Stimulated activated naive CD8-positive, alpha-beta T cell treated with anti-CD3 and anti-CD28 coated beads, Interleukin-15, amount 100 ng/mL, for 72 hours (primary cell): ENCODE data around the gene ZFHX3.

Experiments
- ATAC-seq: fragments of 150-1000 bp; cut with Tn5 transposase; 2 replicates; pipeline ENCODE4 v1.10.0; 2021; ENCODE audit warnings: mild to moderate bottlenecking, moderate library complexity
- DNase-seq, 2 donors: peaks; one replicate each; pipeline ENCODE4 v3.0.0; 2021 to 2022
- H3K27ac Mint-ChIP-seq, 2 donors: one replicate each; pipeline ENCODE4 v1.8.0; 2022; ENCODE audit warnings: mild to moderate bottlenecking in 2 of 2, mixed read lengths in 2 of 2, moderate library complexity in 2 of 2
- H3K27me3 Mint-ChIP-seq: one replicate; pipeline ENCODE4 v1.8.0; 2022; ENCODE audit warnings: mixed read lengths
- H3K4me1 Mint-ChIP-seq: one replicate; pipeline ENCODE4 v1.8.0; 2022; ENCODE audit warnings: mild to moderate bottlenecking, mixed read lengths
- H3K4me3 Mint-ChIP-seq, 2 donors: one replicate each; pipeline ENCODE4 v1.8.0; 2022; ENCODE audit warnings: mild to moderate bottlenecking in 2 of 2, mixed read lengths in 2 of 2, moderate library complexity in 1 of 2
- H3K9me3 Mint-ChIP-seq, 2 donors: one replicate each; pipeline ENCODE4 v1.8.0; 2022; ENCODE audit warnings: mixed read lengths in 2 of 2

Gene ZFHX3

DNA sequence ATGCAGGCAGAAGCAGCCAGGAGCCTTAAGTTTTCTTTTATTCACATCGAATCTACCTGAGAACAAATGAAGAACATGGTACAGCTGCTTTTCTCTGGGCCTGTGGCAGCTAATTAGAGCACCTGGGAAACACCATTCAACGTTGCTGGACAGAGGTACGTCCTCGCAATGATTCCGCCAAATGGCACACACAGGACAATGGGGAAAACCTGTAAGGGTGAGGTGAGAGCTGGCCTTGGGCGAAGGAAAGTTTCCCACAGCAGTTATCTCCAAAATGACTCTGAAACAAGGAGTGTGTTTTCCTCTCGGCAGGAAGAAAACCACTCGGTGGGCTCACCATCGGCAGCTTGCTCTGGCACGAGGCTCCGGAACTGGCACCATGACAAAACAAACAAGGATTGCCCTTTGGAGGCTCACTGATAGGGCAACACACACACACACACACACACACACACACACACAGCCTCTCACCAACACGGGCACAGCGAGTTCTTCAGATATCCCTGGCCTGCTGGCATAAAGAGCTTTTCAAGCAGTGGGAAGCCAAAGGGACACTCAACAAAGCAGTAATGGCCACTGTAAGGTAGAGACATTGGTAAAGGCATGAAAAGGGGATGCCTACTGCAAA lies 73.7 kb downstream of the ZFHX3 start:
- no peak overlapping the region for H3K4me3 Mint-ChIP-seq
- no peak for ATAC-seq
- H3K4me1 Mint-ChIP-seq, result no peaks in the 10 kb centered on the region
- H3K9me3 Mint-ChIP-seq, result no peaks in the 10 kb centered on the region
- no peak overlapping the region for H3K27ac Mint-ChIP-seq
- DNase-seq, result no peak
- H3K27me3 Mint-ChIP-seq, result no peaks in the 10 kb centered on the region

DNA sequence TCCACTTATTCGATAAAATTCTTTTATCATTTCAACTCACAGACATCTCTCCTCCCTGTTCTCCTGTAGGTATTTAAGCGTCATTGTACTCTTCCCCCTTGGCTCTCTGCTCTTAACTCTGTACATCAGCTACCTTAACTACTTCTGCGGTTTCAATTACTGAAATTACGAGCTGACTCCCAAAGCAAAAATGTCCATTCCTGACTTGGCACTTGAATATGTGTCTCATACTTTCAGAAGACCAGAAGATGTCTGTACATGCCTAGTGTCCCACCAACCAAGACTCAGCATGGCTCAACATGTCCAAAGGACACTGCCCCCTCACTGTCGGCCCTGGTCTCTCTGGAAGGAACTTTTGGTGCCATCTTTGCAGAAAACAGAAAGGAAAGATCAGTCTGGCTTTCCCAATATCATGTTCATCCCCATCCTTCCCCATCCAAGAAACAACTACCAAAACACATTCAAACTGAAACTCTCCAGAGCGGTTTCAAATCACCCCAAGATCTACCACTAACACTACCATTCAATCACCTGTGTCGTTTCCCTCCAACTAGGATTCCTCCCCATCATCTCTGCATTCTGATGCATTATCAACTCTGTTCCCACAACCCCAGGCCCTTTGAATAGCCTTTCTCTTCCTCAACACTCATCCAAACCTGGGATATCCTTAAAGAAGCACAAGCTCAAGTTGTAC lies 74.9 kb downstream of the ZFHX3 start:
- peak overlapping the region in 1 of 2 donors; percentile 37 for H3K27ac Mint-ChIP-seq
- DNase-seq (no peak), ATAC-seq (no peak)
- H3K9me3 Mint-ChIP-seq, result no peaks in the 10 kb centered on the region
- H3K4me3 Mint-ChIP-seq, result no peak overlapping the region
- H3K27me3 Mint-ChIP-seq, result no peaks in the 10 kb centered on the region
- no peaks in the 10 kb centered on the region for H3K4me1 Mint-ChIP-seq

DNA sequence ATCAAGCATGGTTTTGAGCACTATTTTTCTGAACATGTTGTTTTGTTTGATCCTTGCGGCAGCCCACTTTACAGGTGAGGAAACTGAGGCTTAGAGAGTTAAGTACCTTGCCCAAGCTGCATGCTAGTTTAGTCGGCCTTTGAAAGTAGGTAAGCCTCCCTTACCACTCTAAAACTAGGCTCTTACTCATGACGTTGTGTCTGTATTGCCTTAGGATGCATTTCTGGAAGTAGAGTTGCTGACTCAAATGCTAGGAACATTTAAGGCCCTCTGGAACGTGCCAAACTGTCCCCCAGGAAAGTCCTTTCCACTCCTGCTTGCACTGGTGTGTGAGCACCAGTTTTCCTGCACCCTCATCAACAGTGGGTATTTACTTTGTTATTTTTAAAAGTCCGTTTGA lies 76.6 kb downstream of the ZFHX3 start:
- Mint-ChIP-seq H3K4me3 (no peak overlapping the region), H3K9me3 (no peaks in the 10 kb centered on the region), H3K27ac (no peak overlapping the region), H3K4me1 (no peaks in the 10 kb centered on the region), H3K27me3 (no peaks in the 10 kb centered on the region)
- ATAC-seq (no peak), DNase-seq (no peak)

DNA sequence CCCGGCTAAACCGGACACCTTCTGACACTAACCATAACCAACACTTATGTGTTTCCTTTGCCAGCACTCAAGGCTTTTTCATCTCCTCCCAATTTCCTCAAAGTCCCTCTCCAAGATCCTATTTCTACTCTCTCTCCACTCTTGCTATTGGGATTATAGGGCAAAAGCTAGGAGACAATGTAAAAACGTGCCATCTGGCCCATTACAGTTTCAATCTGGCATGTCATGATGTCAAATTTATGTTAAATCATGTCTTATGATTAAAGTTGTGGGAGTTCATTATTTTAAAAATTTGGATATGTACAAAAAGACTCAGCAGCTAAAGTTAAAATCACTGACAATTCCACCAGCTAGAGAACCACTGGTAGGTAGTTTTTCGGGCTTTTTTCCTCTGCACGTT lies 77.3 kb downstream of the ZFHX3 start:
- no peaks in the 10 kb centered on the region for H3K9me3 Mint-ChIP-seq
- H3K27ac Mint-ChIP-seq, result no peak overlapping the region
- H3K4me3 Mint-ChIP-seq, result no peak overlapping the region
- no peaks in the 10 kb centered on the region for H3K4me1 Mint-ChIP-seq
- no peak for DNase-seq
- H3K27me3 Mint-ChIP-seq, result no peaks in the 10 kb centered on the region
- ATAC-seq, result no peak

DNA sequence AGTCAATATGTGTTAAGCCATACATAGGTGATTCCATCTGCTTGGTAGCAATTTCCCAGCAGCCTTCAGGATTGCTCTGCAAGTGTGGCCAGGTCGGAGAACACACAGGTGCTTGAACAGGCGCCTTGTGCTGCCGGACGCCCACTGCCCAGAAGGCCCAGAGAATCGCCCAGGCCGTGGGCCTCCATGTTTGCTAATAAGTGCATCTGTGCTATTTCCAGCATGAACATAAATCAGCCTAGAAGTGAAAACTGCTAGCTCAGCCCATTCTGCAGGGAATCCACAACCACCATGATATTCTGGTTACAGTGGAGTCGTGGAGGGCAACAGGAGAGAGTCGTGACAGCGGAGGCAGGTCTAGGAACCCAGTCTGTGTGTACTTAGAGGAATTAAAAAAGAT lies 78.1 kb downstream of the ZFHX3 start:
- H3K9me3 Mint-ChIP-seq, result no peaks in the 10 kb centered on the region
- no peaks in the 10 kb centered on the region for H3K27me3 Mint-ChIP-seq
- ATAC-seq (no peak), DNase-seq (no peak)
- no peak overlapping the region for H3K27ac Mint-ChIP-seq
- H3K4me3 Mint-ChIP-seq, result no peak overlapping the region
- H3K4me1 Mint-ChIP-seq, result no peaks in the 10 kb centered on the region

DNA sequence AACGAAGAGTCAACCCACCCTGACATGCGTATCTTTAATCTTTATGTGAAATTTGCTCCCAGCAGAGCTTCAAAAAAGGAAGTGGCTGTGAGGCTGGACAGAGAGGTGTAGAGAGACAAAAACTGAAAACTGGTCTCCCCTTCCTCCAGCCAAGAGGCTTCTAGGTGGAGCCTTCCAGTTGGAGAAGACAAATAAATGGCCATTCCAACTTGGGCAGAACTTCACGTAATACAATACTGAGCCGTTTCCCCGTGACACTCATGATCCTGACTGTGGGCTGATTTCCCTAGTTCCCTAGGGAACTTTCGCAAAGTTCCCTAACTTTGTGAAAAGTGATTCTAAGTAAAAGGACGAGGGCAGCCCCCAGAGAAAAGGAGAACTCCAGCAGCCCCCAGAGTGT lies 78.8 kb downstream of the ZFHX3 start:
- no peaks in the 10 kb centered on the region for H3K9me3 Mint-ChIP-seq
- ATAC-seq, result no peak
- H3K27me3 Mint-ChIP-seq, result peaks cover under 1% of the 10 kb centered on the region
- no peaks in the 10 kb centered on the region for H3K4me1 Mint-ChIP-seq
- no peak overlapping the region for H3K4me3 Mint-ChIP-seq
- DNase-seq, result no peak
- H3K27ac Mint-ChIP-seq, result no peak overlapping the region

DNA sequence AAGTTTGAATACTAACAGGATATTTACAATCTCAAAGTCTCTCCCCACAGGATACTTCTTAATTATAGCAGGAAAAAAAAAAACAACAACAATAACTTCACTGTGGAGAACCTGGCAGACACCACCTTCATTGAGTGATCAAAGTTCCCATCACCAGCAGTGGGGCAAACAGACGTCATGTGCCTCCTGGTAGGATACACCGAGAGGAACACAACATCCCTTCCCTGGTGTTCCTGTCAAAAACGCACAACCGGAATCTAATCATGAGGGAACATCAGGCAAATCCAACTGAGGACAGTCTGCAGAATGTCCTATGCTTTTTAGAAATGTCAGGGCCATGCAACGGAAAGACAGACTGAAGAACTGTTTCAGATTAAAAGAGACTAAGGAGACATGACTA lies 80.0 kb downstream of the ZFHX3 start:
- Mint-ChIP-seq H3K27ac (no peak overlapping the region), H3K4me3 (no peak overlapping the region), H3K27me3 (peaks cover 9% of the 10 kb centered on the region), H3K4me1 (no peaks in the 10 kb centered on the region), H3K9me3 (no peaks in the 10 kb centered on the region)
- ATAC-seq (no peak), DNase-seq (no peak)

DNA sequence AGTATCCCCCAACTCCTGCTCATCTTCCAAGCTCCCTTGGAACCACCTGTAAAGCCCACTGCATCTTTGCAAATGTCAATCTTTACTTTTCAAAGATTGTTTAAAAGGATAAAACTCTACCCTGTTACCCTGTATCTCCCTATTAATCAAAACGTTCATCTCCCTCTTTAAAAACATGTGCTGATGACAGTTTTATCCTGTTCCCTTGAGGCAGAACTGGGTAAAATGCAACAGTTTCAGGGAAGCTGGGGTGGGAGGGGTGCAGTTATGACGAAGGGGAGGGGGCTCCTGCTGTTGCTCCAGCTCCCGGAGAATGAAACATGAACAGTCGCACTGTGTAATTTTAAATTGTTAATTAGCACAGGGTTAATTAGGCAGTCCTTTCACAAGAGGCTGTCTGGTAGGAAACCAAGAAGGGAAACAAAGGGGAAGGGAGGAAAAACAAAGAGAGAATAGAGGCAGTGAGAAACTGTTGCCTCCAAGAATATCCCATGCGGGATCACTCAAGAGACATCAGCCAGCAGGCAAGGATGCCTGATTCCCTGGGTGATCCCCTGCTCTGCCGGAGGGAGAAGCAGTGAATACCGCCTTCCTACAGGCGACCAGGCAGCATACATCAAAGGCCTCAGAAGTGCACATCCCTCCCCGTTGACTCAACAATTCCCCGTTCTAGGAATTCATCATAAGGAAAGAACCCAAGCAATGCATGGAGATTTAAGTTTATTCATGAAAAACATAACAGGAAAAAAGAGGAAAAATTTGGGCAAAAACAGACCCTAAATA lies 84.2 kb downstream of the ZFHX3 start:
- no peak overlapping the region for H3K27ac Mint-ChIP-seq
- H3K27me3 Mint-ChIP-seq, result peaks cover 9% of the 10 kb centered on the region
- H3K4me3 Mint-ChIP-seq, result no peak overlapping the region
- DNase-seq (no peak), ATAC-seq (no peak)
- peaks cover 0 to 11% of the 10 kb centered on the region in 2 donors for H3K9me3 Mint-ChIP-seq
- no peaks in the 10 kb centered on the region for H3K4me1 Mint-ChIP-seq

DNA sequence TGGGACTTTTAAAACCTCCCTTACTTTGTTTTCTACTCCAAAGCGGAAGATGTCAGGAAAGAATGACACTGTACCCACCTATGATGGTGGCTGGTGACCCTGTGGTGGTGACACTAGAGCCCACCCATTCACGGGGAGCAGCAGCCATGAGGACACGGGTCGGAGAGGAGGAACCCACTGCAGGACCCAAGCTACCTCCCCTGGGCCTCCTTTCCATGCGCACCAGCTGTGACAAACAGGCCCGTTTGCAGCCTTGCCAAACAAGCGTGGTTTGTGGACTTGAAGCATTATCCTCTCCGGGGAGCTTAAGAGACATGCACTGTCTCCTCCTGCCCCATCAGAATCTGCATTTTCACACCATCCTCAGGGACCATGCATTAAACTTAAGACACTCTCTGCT lies 85.6 kb downstream of the ZFHX3 start:
- no peak overlapping the region for H3K27ac Mint-ChIP-seq
- no peaks in the 10 kb centered on the region for H3K4me1 Mint-ChIP-seq
- no peak overlapping the region for H3K4me3 Mint-ChIP-seq
- DNase-seq (no peak), ATAC-seq (no peak)
- peaks cover 0 to 11% of the 10 kb centered on the region in 2 donors for H3K9me3 Mint-ChIP-seq
- peaks cover 9% of the 10 kb centered on the region for H3K27me3 Mint-ChIP-seq

DNA sequence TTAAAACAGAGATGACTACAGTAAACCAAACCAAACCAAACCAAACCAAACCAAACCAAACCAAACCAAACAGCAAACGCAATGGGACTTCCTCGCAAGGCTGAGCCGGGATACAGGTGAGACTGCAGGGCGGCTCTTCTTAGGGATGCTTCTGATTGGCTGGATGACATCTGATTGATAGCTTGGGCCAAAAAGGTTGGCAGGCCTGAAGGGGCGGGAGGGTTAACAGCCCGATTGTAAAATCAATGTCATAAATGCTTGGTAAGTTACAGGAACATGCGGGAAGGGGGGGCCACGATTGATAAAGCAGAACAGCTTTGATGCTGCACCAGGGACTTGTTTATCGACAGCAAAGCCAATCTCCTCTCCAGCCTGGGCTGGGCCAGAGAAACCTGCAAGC lies 86.1 kb downstream of the ZFHX3 start:
- no peaks in the 10 kb centered on the region for H3K4me1 Mint-ChIP-seq
- peak overlapping the region; percentile 12 to 27 for H3K27ac Mint-ChIP-seq
- H3K27me3 Mint-ChIP-seq, result peaks cover 9% of the 10 kb centered on the region
- H3K4me3 Mint-ChIP-seq, result no peak overlapping the region
- H3K9me3 Mint-ChIP-seq, result peaks cover 0 to 11% of the 10 kb centered on the region in 2 donors
- ATAC-seq (no peak), DNase-seq (no peak)

DNA sequence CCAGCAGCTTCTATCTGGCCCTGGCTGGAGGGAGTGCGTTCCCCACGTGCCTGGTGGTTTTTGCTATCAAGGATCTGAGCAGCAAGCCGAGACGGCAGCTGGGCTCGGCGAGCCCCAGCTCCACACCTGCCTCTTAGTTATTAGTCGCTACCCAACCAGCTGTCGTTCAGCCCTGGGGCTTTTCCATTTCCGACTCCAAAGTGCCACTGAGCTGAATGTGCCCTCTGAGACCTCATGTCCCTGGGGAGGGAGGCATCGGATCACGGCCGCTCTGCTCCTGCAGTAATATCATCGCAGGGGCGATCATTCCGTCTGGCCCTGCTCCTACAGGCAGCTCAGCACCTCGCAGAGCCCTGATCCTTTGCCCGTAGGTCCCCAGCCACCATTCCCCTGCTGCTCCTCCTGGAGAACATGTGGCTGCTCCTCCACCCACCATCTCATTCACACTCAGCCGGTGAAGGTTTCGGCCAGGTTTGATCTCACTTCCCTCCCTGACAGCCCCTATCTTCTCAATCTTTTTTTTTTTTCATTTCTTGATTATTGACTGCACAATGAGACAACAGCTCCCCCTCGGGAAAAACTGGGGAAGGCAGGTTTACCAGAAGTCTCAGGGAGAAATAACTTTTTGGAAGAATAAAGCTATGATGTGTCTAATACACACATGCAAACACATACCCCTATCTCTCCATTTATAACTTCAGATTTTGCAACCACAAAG lies 86.7 kb downstream of the ZFHX3 start:
- H3K4me3 Mint-ChIP-seq, result no peak overlapping the region
- peaks cover 9% of the 10 kb centered on the region for H3K27me3 Mint-ChIP-seq
- peaks cover 0 to 11% of the 10 kb centered on the region in 2 donors for H3K9me3 Mint-ChIP-seq
- H3K27ac Mint-ChIP-seq, result peak overlapping the region in 1 of 2 donors; percentile 27
- DNase-seq (no peak), ATAC-seq (no peak)
- no peaks in the 10 kb centered on the region for H3K4me1 Mint-ChIP-seq

DNA sequence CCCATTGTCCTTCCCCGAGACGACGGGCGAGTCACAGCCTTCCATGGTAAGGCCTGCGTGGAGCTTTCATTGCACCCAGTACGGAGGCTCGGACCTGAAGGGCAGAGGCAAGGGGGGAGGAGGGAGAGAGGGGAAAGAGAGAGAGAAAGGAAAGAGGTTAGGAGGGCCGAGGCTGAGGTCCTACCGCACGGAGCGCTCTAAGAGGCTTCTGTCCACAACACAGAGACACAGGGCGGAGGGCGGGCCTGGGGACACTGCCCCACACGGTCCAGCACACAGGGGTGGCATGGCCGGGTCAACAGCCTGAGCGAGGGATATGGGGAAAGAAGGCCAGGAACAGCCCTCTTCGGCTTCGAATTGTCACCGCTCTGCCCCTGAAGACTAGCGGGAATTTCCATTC lies 87.8 kb downstream of the ZFHX3 start:
- H3K27ac Mint-ChIP-seq, result no peak overlapping the region
- no peaks in the 10 kb centered on the region for H3K4me1 Mint-ChIP-seq
- DNase-seq, result no peak
- H3K9me3 Mint-ChIP-seq, result peaks cover 0 to 11% of the 10 kb centered on the region in 2 donors
- no peak overlapping the region for H3K4me3 Mint-ChIP-seq
- peak; percentile 23 for ATAC-seq
- peaks cover 9% of the 10 kb centered on the region for H3K27me3 Mint-ChIP-seq

DNA sequence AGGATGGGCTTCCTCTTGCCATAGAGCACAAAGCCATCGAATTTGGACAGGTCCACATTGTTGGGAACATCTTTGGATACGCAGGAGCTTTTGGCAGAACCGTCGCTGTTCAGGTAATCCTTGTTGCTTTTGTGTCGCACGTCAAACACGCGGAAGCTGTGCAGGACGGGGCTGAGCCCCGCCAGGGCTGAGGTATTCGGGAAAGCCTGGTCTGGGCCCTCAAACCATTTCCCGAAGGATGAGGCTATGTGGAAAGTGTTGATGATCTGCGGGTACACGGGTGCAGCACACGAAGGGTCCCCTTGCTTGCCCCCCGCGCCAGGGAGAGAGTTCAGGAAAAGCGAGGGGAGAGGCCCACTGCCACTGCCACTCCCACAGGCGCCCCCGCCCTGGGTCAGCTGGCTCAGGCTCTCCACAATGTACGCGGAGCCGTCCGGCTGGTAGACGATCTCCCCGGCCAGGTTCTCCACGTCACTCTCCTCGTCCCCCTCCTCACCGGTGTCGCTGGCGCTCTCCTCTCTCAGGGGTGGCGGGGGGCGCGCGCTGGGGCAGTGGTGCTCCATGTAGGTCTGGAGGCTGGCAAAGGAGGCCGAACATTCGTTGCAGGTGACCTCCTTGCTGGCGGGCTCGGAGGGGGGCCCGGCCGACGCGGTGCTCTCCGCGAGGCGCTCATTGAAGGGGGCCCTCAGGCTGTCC lies 88.5 kb downstream of the ZFHX3 start:
- ATAC-seq (no peak), DNase-seq (no peak)
- peaks cover 0 to 11% of the 10 kb centered on the region in 2 donors for H3K9me3 Mint-ChIP-seq
- peaks cover 9% of the 10 kb centered on the region for H3K27me3 Mint-ChIP-seq
- H3K4me3 Mint-ChIP-seq, result no peak overlapping the region
- no peak overlapping the region for H3K27ac Mint-ChIP-seq
- no peaks in the 10 kb centered on the region for H3K4me1 Mint-ChIP-seq

DNA sequence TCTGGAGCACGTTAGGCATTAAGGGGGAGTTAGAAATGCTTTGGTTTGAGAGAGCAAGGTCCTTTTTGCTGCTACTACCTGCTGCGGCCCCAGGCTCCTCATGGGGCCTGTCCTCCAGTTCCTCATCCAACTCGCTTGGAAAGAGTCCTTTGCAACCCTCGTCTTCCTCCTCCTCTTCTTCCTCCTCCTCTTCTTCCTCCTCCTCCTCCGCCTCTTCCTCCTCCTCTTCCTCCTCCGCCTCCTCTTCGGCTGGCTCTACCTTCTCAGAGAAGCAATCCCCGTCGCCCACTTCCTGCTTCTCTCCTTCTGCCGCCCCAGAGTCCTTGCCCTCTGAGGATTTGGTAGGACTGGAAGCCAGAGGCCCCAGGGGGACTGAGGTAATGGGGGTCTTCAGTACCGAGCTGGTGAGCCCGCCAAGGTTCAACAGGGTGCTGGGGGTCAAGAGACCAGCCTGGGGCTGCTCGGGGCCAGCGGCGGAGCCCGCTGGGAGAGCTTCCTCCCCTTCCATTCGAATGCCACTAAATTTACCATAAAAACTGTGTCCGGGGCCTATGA lies 89.3 kb downstream of the ZFHX3 start:
- Mint-ChIP-seq H3K9me3 (peaks cover 0 to 11% of the 10 kb centered on the region in 2 donors), H3K27me3 (peaks cover 3% of the 10 kb centered on the region), H3K27ac (no peak overlapping the region)

More for the DNA sequence above, 89.3 kb downstream of the ZFHX3 start:
- ATAC-seq, result no peak
- no peak for DNase-seq
- Mint-ChIP-seq H3K4me1 (no peaks in the 10 kb centered on the region), H3K4me3 (no peak overlapping the region)
